ENCODE measurements around the gene ARHGAP26. TPM values are rescaled to one million over a fixed set of nuclear protein-coding genes. Genes with fewer than 3 reads are reported as not detected.

The ARHGAP26 gene
- total and polyA plus RNA-seq, 4 donors = 1.8 to 16.7 (median 4.1) TPM

DNA sequence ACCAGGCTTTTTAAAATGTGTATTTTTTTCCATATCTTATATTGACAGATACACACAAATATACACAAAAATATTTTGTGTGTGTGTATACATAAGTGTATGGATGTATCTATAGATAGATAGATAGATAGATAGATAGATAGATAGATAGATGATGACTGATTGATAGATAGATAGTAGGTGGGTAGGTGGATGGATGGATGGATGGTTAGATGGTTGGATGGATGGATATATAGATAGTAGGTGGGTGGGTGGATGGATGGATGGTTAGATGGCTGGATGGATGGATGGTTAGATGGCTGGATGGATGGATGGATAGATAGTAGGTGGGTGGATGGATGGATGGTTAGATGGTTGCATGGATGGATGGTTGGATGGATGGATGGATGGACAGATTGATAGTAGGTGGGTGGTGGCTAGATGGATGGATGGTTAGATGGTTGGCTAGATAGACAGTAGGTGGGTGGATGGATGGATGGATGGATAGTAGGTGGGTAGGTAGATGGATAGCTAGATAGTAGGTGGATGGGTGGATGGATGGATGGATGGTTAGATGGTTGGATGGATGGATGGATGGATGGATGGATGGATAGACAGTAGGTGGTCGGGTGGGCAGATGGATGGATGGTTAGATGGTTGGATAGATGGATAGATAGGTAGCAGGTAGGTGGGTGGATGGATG, 477.1 kb downstream of the ARHGAP26 start:
- TF ChIP-seq, protein P1, sequence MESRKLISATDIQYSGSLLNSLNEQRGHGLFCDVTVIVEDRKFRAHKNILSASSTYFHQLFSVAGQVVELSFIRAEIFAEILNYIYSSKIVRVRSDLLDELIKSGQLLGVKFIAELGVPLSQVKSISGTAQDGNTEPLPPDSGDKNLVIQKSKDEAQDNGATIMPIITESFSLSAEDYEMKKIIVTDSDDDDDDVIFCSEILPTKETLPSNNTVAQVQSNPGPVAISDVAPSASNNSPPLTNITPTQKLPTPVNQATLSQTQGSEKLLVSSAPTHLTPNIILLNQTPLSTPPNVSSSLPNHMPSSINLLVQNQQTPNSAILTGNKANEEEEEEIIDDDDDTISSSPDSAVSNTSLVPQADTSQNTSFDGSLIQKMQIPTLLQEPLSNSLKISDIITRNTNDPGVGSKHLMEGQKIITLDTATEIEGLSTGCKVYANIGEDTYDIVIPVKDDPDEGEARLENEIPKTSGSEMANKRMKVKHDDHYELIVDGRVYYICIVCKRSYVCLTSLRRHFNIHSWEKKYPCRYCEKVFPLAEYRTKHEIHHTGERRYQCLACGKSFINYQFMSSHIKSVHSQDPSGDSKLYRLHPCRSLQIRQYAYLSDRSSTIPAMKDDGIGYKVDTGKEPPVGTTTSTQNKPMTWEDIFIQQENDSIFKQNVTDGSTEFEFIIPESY (IDR thresholded peaks at IDR 0.05) = no peak
- TF ChIP-seq HNF4A (conservative IDR thresholded peaks at IDR 0.05) = no peak
- no peak for TF ChIP-seq MAX (IDR thresholded peaks at IDR 0.05)
- TF ChIP-seq GABPA (IDR thresholded peaks at IDR 0.05 in 1 of 2, conservative IDR thresholded peaks at IDR 0.05 in 1 of 2) = no peak
- H3K27ac ChIP-seq (ENCODE audit: low read depth in 1 of 2, low read length in 2 of 2) = no peak overlapping the region
- H3K4me3 ChIP-seq (ENCODE audit: low read depth in 1 of 3, low read length in 3 of 3) = no peak overlapping the region
- WGBS = 87% methylated on average over 1 of the region's 1 CpG
- no peak overlapping the region for H3K9ac ChIP-seq (ENCODE audit: low read depth in 1 of 2, low read length in 2 of 2)
- DNase-seq (ENCODE audit: low spot score) = no peak
- H3K4me1 ChIP-seq (ENCODE audit: control insufficient read depth in 4 of 4, insufficient read depth in 4 of 4, low read length in 3 of 4) = peaks cover 3 to 11% (median 8%) of the 10 kb centered on the region in 4 donors
- no peaks in the 10 kb centered on the region for H3K9me3 ChIP-seq (ENCODE audit: control insufficient read depth in 4 of 4, low read length in 3 of 4)
- H3K27me3 ChIP-seq (ENCODE audit: control insufficient read depth in 4 of 4, insufficient read depth in 4 of 4, low read length in 3 of 4) = no peaks in the 10 kb centered on the region
- H3K36me3 ChIP-seq (ENCODE audit: control insufficient read depth in 4 of 4, insufficient read depth in 3 of 4, low read depth in 1 of 4, low read length in 3 of 4) = no peaks in the 10 kb centered on the region

DNA sequence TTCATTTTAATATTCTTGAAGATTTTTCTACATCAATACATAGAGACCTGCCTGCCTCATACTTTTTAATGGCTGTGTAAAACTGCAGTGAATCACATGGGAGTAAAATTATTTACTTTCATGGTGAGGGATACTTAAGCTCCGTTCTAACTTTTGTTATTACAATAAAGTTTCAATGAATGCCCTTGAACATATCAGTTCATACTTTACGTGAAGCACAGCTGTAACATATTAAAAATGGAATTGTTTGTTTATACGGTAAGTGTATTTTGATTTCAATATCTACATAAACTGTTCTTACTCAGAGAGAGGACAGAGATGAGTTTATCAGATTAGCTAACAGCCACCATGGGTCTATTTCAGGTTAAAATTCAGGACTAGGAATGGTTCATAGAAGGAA, 478.2 kb downstream of the ARHGAP26 start:
- H3K27me3 ChIP-seq (ENCODE audit: control insufficient read depth in 4 of 4, insufficient read depth in 4 of 4, low read length in 3 of 4) = no peaks in the 10 kb centered on the region
- H3K9ac ChIP-seq (ENCODE audit: low read depth in 1 of 2, low read length in 2 of 2) = no peak overlapping the region
- H3K4me3 ChIP-seq (ENCODE audit: low read depth in 1 of 3, low read length in 3 of 3) = no peak overlapping the region
- DNase-seq (ENCODE audit: low spot score) = no peak
- H3K36me3 ChIP-seq (ENCODE audit: control insufficient read depth in 4 of 4, insufficient read depth in 3 of 4, low read depth in 1 of 4, low read length in 3 of 4) = no peaks in the 10 kb centered on the region
- H3K4me1 ChIP-seq (ENCODE audit: control insufficient read depth in 4 of 4, insufficient read depth in 4 of 4, low read length in 3 of 4) = peaks cover 3 to 11% (median 8%) of the 10 kb centered on the region in 4 donors
- H3K27ac ChIP-seq (ENCODE audit: low read depth in 1 of 2, low read length in 2 of 2) = peak overlapping the region; percentile 52 to 82
- no peaks in the 10 kb centered on the region for H3K9me3 ChIP-seq (ENCODE audit: control insufficient read depth in 4 of 4, low read length in 3 of 4)
- TF ChIP-seq EGR1 (IDR thresholded peaks at IDR 0.05; ENCODE audit: low read depth in 2 of 2) (no peak), YY1 (IDR thresholded peaks at IDR 0.05) (no peak), SP1 (IDR thresholded peaks at IDR 0.05) (no peak), RAD21 (IDR thresholded peaks at IDR 0.05) (no peak), HNF4G (IDR thresholded peaks at IDR 0.05) (no peak), TAF1 (conservative IDR thresholded peaks at IDR 0.05) (no peak), NR2F2 (IDR thresholded peaks at IDR 0.05) (no peak), HNF4A (conservative IDR thresholded peaks at IDR 0.05) (no peak), FOXA1 (IDR thresholded peaks at IDR 0.05) (no peak), ATF3 (IDR thresholded peaks at IDR 0.05) (no peak)
- TF ChIP-seq, protein P1 (IDR thresholded peaks at IDR 0.05) = no peak
- WGBS = 89% methylated on average over 3 of the region's 3 CpGs

Data from liver (tissue), 9 donors.